SK-N-SH (cell line): ENCODE measurements around the gene PABPN1. TPM values are rescaled to one million over a fixed set of nuclear protein-coding genes. Genes with fewer than 3 reads are reported as not detected.

Experiments
- CTCF ChIA-PET: fragments of 300-600, 350-600 bp; formaldehyde crosslinking; extraction: SDS; loops from one replicate; lab custom pipeline; 2021; lab: Yijun Ruan, JAX
- POLR2A ChIA-PET: fragments of 350-600 bp; sonication (Branson Sonifier 250); formaldehyde crosslinking; extraction: SDS; loops from one replicate; lab custom pipeline; 2020; ENCODE audit warnings: antibody characterized with exemption, inconsistent platforms; lab: Yijun Ruan, JAX
- DNase-seq: peaks from one replicate; pipeline ENCODE4 v3.0.0; 2012
- H2AFZ ChIP-seq: fragments of 200-600 bp; sonication (generic); 2 replicates; pipeline ENCODE4 v1.8.1; 2016; ENCODE audit warnings: antibody characterized with exemption, mild to moderate bottlenecking, low read depth
- H3F3A ChIP-seq: fragments of 200-600 bp; sonication (generic); replicated peaks from 2 replicates; pipeline ENCODE3; 2016; ENCODE audit warnings: antibody characterized with exemption, mild to moderate bottlenecking; ENCODE audit not compliant: insufficient read depth
- H3K27ac ChIP-seq, 2 experiments: fragments of 200-500 bp in 1 of 2; fragments of 200-600 bp in 1 of 2; sonication (Bioruptor generic) in 1 of 2; sonication (generic), shearing (Covaris generic) in 1 of 2; 2 replicates each; pipeline versions ENCODE4 v1.5.1 to v1.6.1; 2014 to 2016; ENCODE audit warnings: low read depth in 2 of 2, inconsistent platforms in 1 of 2, low read length in 1 of 2, mild to moderate bottlenecking in 1 of 2, mixed read lengths in 1 of 2
- H3K27me3 ChIP-seq: fragments of 200-600 bp; sonication (generic), shearing (Covaris generic); 2 replicates; pipeline ENCODE4 v1.6.1; 2016; ENCODE audit warnings: mixed run types; ENCODE audit not compliant: insufficient read depth
- H3K36me3 ChIP-seq, 2 experiments: fragments of 200-500 bp in 1 of 2; fragments of 200-600 bp in 1 of 2; sonication (Bioruptor generic) in 1 of 2; sonication (generic) in 1 of 2; replicated peaks in 1 of 2; 2 replicates each; pipeline versions ENCODE3 to v1.5.1; 2014 to 2016; ENCODE audit warnings: low read length in 1 of 2, mild to moderate bottlenecking in 1 of 2; ENCODE audit not compliant: insufficient read depth in 2 of 2, control insufficient read depth in 1 of 2
- H3K4me1 ChIP-seq, 2 experiments: fragments of 200-500 bp in 1 of 2; fragments of 200-600 bp in 1 of 2; sonication (Bioruptor generic) in 1 of 2; sonication (generic), shearing (Covaris generic) in 1 of 2; 2 replicates each; pipeline versions ENCODE4 v1.5.1 to v1.6.1; 2014 to 2016; ENCODE audit warnings: low read depth in 1 of 2, low read length in 1 of 2, mixed run types in 1 of 2; ENCODE audit not compliant: insufficient read depth in 2 of 2, control insufficient read depth in 1 of 2
- H3K4me2 ChIP-seq: fragments of 200-600 bp; sonication (generic), shearing (Covaris generic); 2 replicates; pipeline ENCODE4 v1.6.1; 2017; ENCODE audit warnings: mixed run types
- H3K4me3 ChIP-seq, 2 experiments: fragments of 200-500 bp in 1 of 2; fragments of 200-600 bp in 1 of 2; sonication (Bioruptor generic) in 1 of 2; sonication (generic), shearing (Covaris generic) in 1 of 2; 2 replicates each; pipeline versions ENCODE4 v1.5.1 to v1.8.1; 2014 to 2016; ENCODE audit warnings: low read depth in 2 of 2, inconsistent platforms in 1 of 2, low read length in 1 of 2, mild to moderate bottlenecking in 1 of 2, mixed read lengths in 1 of 2, moderate library complexity in 1 of 2
- H3K79me2 ChIP-seq: fragments of 200-600 bp; sonication (generic); 2 replicates; pipeline ENCODE4 v1.8.1; 2017; ENCODE audit warnings: mild to moderate bottlenecking; ENCODE audit not compliant: insufficient read depth
- H3K9ac ChIP-seq: fragments of 200-600 bp; sonication (generic); 2 replicates; pipeline ENCODE4 v1.6.1; 2017; ENCODE audit warnings: mixed run types
- H3K9me2 ChIP-seq: fragments of 200-600 bp; sonication (generic); 2 replicates; pipeline ENCODE4 v1.6.1; 2017; ENCODE audit warnings: mixed run types
- H3K9me3 ChIP-seq: fragments of 200-600 bp; sonication (generic); 2 replicates; pipeline ENCODE4 v1.6.1; 2017; ENCODE audit warnings: mixed run types, mild to moderate bottlenecking, moderate library complexity
- H4K20me1 ChIP-seq: fragments of 200-600 bp; sonication (generic); 2 replicates; pipeline ENCODE4 v1.6.1; 2017; ENCODE audit warnings: mild to moderate bottlenecking, mixed run types; ENCODE audit not compliant: insufficient read depth
- CHD2 ChIP-seq: fragments of 150-350 bp; IDR thresholded peaks from 2 replicates; pipeline ENCODE4 v1.6.1; 2018; ENCODE audit warnings: low read length; ENCODE audit not compliant: partially characterized antibody
- FOXJ3 ChIP-seq: sonication (generic); formaldehyde crosslinking; IDR thresholded peaks from 2 replicates; pipeline ENCODE4 v1.5.1; 2020; ENCODE audit warnings: mild to moderate bottlenecking, missing genetic modification reagents
- FOXM1 ChIP-seq: IDR thresholded peaks from 2 replicates; pipeline ENCODE4 v1.4.0; 2012; ENCODE audit warnings: low read depth, mild to moderate bottlenecking
- GABPA ChIP-seq: IDR thresholded peaks from 2 replicates; pipeline ENCODE4 v1.4.0; 2012; ENCODE audit warnings: low read depth, mild to moderate bottlenecking
- MXI1 ChIP-seq: IDR thresholded peaks from 2 replicates; pipeline ENCODE4 v1.6.1; 2012; ENCODE audit warnings: mild to moderate bottlenecking, low read depth, low read length, improper control_type of control experiment
- NRF1 ChIP-seq: IDR thresholded peaks from 2 replicates; pipeline ENCODE4 v1.6.1; 2012; ENCODE audit warnings: low read depth, mild to moderate bottlenecking, low read length
- POLR2AphosphoS5 ChIP-seq: IDR thresholded peaks from 2 replicates; pipeline ENCODE4 v1.6.1; 2012; ENCODE audit warnings: low read depth, low read length
- REST ChIP-seq: IDR thresholded peaks from 2 replicates; pipeline ENCODE4 v1.6.1; 2012; ENCODE audit warnings: mild to moderate bottlenecking, low read depth, low read length, moderate library complexity
- RFX5 ChIP-seq: IDR thresholded peaks from 2 replicates; pipeline ENCODE4 v1.6.1; 2012; ENCODE audit warnings: mild to moderate bottlenecking, improper control_type of control experiment, low read length
- TAF1 ChIP-seq: IDR thresholded peaks from 2 replicates; pipeline ENCODE4 v1.6.1; 2012; ENCODE audit warnings: low read depth, mild to moderate bottlenecking, low read length, moderate library complexity, borderline replicate concordance
- TCF12 ChIP-seq: IDR thresholded peaks from 2 replicates; pipeline ENCODE4 v1.4.0; 2012
- USF2 ChIP-seq: fragments of 150-350 bp; IDR thresholded peaks from 2 replicates; pipeline ENCODE4 v1.6.1; 2017; ENCODE audit warnings: antibody characterized with exemption, low read length, low read depth, borderline replicate concordance
- WGBS: methylation state at CpG from one replicate; pipeline ENCODE4 v1.1.6; 2017; ENCODE audit warnings: low lambda C conversion rate; 5-methylcytosine and 5-hydroxymethylcytosine counted together
- polyA plus RNA-seq, 3 experiments: library from polyadenylated mRNA; depleted of rRNA; stranded (reverse); fragments of >200 nt; gene quantifications; 2 replicates each; pipeline ENCODE4 v1.2.3, GENCODE V29; 2012
- TF ChIP-seq, protein P1 (sequence below): IDR thresholded peaks from 2 replicates; pipeline ENCODE4 v1.4.0; 2012; ENCODE audit warnings: low read depth

PABPN1 gene
- polyA plus RNA-seq, 1 of the 3 experiments (the other 2 are of a cell fraction), result 266 TPM

DNA sequence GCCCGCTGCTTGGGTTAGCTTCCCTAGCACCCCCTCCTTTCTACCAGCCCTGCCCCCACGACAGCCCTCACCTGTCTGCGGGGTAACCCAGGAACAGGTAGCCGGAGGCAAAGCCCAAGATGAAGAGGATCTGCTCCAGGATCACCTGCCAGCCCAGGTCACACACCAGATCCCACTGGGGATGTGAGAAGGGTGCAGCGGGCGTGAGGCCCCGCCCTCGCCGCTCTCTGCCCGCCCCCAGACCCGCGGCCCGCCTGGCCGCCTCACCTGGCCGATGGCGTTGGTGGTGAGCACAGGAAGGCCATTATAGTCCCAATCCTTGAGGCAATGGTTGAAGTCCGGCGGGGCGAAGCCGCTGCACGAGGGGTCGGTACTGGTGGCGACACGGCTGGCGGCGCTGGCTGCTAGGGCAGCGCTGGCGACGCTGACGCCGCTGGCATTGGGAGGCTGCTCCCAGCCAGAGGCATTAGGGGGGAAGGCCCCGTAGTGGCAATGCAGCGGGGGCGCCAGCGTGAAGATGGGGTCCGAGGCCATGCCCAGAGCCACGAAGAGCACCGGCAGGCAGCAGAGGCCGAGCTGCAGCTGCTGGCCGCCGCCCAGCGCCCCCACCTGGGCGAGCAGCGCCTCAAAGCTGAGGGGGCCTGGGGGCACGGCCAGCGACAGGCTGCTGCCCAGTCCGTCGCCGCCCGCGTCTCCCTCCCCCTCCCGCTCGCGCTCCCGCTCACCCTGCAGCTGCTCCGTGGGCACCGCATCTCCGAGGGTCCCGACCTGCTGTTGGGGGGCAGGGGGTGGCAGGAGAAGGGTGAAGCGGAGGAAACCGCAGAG is 30.6 kb downstream of the PABPN1 start (continued):
- TF ChIP-seq TCF12 (no peak), MXI1 (peak; percentile 32), FOXJ3 (CRISPR knock-in tag) (no peak), NRF1 (no peak), CHD2 (no peak), FOXM1 (no peak)

DNA sequence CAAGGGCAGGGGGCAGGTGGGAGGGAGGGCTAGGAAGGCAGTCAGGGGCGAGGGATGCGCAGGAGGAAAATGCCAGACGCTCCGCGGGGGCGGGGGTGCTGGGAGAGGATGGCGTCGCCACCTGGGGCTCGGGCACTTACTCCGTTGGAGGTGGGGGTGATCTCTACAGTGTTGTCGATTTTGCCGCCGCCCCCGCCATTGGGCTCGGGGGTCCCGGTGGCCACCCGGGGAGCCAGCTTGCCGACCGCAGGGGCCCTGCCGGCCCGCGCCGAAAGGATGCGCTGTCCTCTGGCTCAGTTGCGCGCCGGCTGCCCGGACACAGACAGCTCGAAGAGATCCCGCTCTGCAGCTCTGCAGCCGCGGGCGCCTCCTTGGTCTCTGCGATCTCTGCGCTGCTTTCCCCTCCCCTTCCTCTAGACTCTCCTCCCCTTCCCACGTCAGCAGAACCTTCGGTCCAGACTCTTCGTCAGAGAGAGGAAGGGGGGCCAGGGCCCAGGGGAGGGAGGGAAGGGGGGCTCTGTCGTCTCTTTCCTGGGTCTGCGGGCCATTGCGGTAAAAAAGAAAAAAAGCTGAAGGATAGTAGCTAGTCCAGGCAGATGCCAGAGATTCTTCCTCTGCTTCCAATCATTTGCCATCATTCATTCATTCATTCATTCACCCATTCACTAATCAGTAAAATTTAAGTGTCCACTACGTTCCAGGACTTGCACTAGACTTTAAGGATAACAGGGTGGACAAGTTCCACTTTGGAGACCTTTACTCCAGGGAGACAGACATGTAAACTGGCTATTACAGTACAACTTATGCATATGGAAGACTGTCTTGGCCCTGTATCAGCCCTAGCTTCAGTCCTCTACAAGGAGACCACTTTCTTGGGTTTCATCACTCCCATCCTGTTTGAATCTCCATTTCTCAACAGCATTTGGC is 31.5 kb downstream of the PABPN1 start, which contains the start of gene SLC22A17:
Gene SLC22A17, minus strand, starts transcription at position 382 of the 927 bp plus-strand sequence.
- Histone ChIP-seq H3K9ac (peak within 1 kb of the TSS; percentile 49), H3K27me3 (no peaks in the 10 kb centered on the region), H3K4me1 (peaks cover 0 to 12% of the 10 kb centered on the region in 2 experiments; a peak in 1 of 4 replicates), H3K79me2 (no peaks in the 10 kb centered on the region), H4K20me1 (no peaks in the 10 kb centered on the region), H3K4me2 (peak within 1 kb of the TSS; percentile 96), H3K4me3 (peak within 1 kb of the TSS; percentile 81 to 82), H2AFZ (peak within 1 kb of the TSS; percentile 77), H3K9me3 (no peaks in the 10 kb centered on the region), H3K36me3 (peaks cover 0 to 4% of the 10 kb centered on the region in 2 experiments), H3F3A (no peaks in the 10 kb centered on the region), H3K27ac (peak within 1 kb of the TSS; percentile 55 to 92), H3K9me2 (no peaks in the 10 kb centered on the region)
- TF ChIP-seq GABPA, result peak; percentile 37; the same call in 1 of the 2 replicates
- no peak for TF ChIP-seq REST
- TF ChIP-seq USF2, result no peak
- peak; percentile 86 for TF ChIP-seq POLR2AphosphoS5
- 0 out of 2 replicates have a peak, but pooled peaks have one; percentile 4 for TF ChIP-seq NRF1
- peak; percentile 57 for TF ChIP-seq CHD2
- TF ChIP-seq, protein P1, sequence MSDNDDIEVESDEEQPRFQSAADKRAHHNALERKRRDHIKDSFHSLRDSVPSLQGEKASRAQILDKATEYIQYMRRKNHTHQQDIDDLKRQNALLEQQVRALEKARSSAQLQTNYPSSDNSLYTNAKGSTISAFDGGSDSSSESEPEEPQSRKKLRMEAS, result peak; percentile 31; the same call in 1 of the 2 replicates
- TF ChIP-seq TAF1, result peak; percentile 78
- TF ChIP-seq RFX5, result peak; percentile 50; the same call in 1 of the 2 replicates
- POLR2A ChIA-PET, result interaction anchor here (0.6 to 4.1 kb wide), 7 partner anchors 8 to 115 kb away, joined by 3 to 45 read pairs (median 7); partner anchors contain the start of genes EFS and PABPN1
- DNase-seq, result peak; percentile 93
- WGBS, result 2% methylated on average over 26 of the region's 42 CpGs
- CTCF ChIA-PET, result interaction anchor here (0.6 to 4.0 kb wide), 16 partner anchors 9 to 533 kb away, joined by 3 to 30 read pairs (median 4); partner anchors contain the start of genes EFS and PABPN1
